K562 (cell line): Measurements from ENCODE around the gene ABCA10. TPM values are rescaled to one million over a fixed set of nuclear protein-coding genes. Genes with fewer than 3 reads are reported as not detected.
A peak's percentile ranks its signal among the peaks of the same experiment; 100 is the strongest.

Source experiments
- CREBBP ChIP-seq: IDR thresholded peaks from one replicate; pipeline ENCODE4 v1.6.1; 2012; ENCODE audit warnings: low read depth, mild to moderate bottlenecking, control low read depth, inconsistent platforms, low read length
- ELK3 ChIP-seq: fragments of 450-650 bp; formaldehyde crosslinking; IDR thresholded peaks from 2 replicates; pipeline ENCODE4 v1.4.0; 2020; ENCODE audit warnings: mild to moderate bottlenecking
- MITF ChIP-seq: IDR thresholded peaks from 2 replicates; pipeline ENCODE4 v1.6.1; 2014; ENCODE audit warnings: antibody characterized with exemption
- NFXL1 ChIP-seq: fragments of 450-650 bp; formaldehyde crosslinking; IDR thresholded peaks from 2 replicates; pipeline ENCODE4 v1.4.0; 2021; ENCODE audit warnings: mild to moderate bottlenecking
- NR2C1 ChIP-seq, 2 experiments: fragments of 450-650 bp; IDR thresholded peaks; 2 replicates each; pipeline ENCODE4 v1.6.1; 2017; ENCODE audit warnings: mild to moderate bottlenecking in 2 of 2, antibody characterized with exemption in 1 of 2, inconsistent platforms in 1 of 2, missing compliant biosample characterization in 1 of 2, missing genetic modification characterization in 1 of 2
- ZBED1 ChIP-seq: IDR thresholded peaks from 2 replicates; pipeline ENCODE4 v1.6.1; 2014
- ZEB2 ChIP-seq: fragments of 450-650 bp; IDR thresholded peaks from 2 replicates; pipeline ENCODE4 v1.6.1; 2016
- ZNF146 ChIP-seq: IDR thresholded peaks from one replicate; pipeline ENCODE4 v1.6.1; 2018; ENCODE audit warnings: missing compliant biosample characterization; ENCODE audit not compliant: unreplicated experiment
- ZNF197 ChIP-seq: fragments of 200-800 bp; sonication (Bioruptor generic); IDR thresholded peaks from 2 replicates; pipeline ENCODE4 v1.6.1; 2016; ENCODE audit warnings: low read depth, missing genetic modification characterization, missing compliant biosample characterization
- polyA plus RNA-seq, 8 experiments: library from polyadenylated mRNA; depleted of rRNA in 4 of 8; stranded (reverse) in 5 of 8; unstranded in 3 of 8; fragments of >200 nt; fragmentation: Nextera tagmentation in 2 of 8; fragmentation: Illumina TruSeq in 1 of 8; extraction: Ambion mirVana in 2 of 8; extraction: Trizol in 1 of 8; gene quantifications; 2 replicates each; pipeline versions ENCODE4 v1.2.1 to v1.2.3, GENCODE V29; 2011 to 2014; ENCODE audit warnings: inconsistent platforms in 1 of 8, missing spikeins in 1 of 8
- total RNA-seq, 7 experiments: library from RNA; depleted of rRNA in 6 of 7; stranded (reverse); fragments of >200 nt in 6 of 7; fragmentation: Illumina TruSeq in 2 of 7; extraction: Trizol in 2 of 7; gene quantifications; 2 replicates each; pipeline versions ENCODE4 v1.2.1 to v1.2.3, GENCODE V29; 2011 to 2021; ENCODE audit warnings: low replicate concordance in 1 of 7
- TF ChIP-seq, protein P1 (sequence below), 2 experiments: fragments of 450-650 bp in 1 of 2; sonication (generic) in 1 of 2; formaldehyde crosslinking in 1 of 2; IDR thresholded peaks; 2 replicates each; pipeline versions ENCODE4 v1.7.1 to v1.9.0; 2016 to 2022; ENCODE audit warnings: inconsistent platforms in 1 of 2, mild to moderate bottlenecking in 1 of 2, missing genetic modification reagents in 1 of 2
- TF ChIP-seq, protein P2 (sequence below), 3 experiments: IDR thresholded peaks in 2 of 3; conservative IDR thresholded peaks in 1 of 3; 2 replicates each; pipeline ENCODE4 v1.5.1; 2011 to 2012; ENCODE audit warnings: low read length in 3 of 3, mild to moderate bottlenecking in 3 of 3, control low read depth in 2 of 3, improper control_type of control experiment in 1 of 3, inconsistent platforms in 1 of 3, low read depth in 1 of 3, mixed read lengths in 1 of 3, moderate library complexity in 1 of 3; ENCODE audit not compliant: insufficient read depth in 2 of 3

Gene ABCA10
- total and polyA plus RNA-seq, 9 of the 15 experiments (the other 6 are each of a cell fraction or from before 2014, with no cell fraction given), result 0.04 to 0.45 (median 0.15) TPM; not detected in 1

DNA sequence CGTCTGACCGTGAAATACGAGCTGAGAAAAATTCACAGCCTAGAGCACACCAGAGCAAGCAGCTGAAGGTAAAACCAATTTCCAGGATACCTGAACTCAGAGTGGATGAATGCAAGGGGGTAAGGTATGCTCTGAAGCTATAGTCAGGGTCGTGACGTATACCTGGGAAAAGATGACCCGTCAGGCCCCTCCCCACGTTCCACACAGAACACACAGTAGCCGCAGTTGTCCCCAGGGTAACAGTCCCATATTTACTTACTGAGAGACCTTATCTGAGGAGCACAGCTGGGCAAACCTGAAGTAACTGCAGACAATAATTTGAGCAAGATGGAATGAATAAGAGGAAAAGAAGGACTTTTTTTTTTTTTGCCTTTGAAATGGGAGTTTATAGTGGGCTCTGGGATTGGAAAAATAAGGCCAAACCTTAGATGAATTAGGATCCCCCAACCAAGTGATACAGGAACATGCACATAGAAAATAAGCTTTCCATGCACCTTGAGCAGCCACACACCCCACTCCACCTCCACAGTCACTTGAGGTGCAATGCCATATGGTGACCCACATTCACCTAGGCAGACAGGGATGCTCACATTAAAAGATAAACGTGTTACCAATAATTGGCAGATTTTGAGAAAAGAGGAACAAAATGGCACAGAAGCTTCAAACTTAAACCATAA lies 124.9 kb downstream of the ABCA10 start (continued):
- TF ChIP-seq, protein P1, sequence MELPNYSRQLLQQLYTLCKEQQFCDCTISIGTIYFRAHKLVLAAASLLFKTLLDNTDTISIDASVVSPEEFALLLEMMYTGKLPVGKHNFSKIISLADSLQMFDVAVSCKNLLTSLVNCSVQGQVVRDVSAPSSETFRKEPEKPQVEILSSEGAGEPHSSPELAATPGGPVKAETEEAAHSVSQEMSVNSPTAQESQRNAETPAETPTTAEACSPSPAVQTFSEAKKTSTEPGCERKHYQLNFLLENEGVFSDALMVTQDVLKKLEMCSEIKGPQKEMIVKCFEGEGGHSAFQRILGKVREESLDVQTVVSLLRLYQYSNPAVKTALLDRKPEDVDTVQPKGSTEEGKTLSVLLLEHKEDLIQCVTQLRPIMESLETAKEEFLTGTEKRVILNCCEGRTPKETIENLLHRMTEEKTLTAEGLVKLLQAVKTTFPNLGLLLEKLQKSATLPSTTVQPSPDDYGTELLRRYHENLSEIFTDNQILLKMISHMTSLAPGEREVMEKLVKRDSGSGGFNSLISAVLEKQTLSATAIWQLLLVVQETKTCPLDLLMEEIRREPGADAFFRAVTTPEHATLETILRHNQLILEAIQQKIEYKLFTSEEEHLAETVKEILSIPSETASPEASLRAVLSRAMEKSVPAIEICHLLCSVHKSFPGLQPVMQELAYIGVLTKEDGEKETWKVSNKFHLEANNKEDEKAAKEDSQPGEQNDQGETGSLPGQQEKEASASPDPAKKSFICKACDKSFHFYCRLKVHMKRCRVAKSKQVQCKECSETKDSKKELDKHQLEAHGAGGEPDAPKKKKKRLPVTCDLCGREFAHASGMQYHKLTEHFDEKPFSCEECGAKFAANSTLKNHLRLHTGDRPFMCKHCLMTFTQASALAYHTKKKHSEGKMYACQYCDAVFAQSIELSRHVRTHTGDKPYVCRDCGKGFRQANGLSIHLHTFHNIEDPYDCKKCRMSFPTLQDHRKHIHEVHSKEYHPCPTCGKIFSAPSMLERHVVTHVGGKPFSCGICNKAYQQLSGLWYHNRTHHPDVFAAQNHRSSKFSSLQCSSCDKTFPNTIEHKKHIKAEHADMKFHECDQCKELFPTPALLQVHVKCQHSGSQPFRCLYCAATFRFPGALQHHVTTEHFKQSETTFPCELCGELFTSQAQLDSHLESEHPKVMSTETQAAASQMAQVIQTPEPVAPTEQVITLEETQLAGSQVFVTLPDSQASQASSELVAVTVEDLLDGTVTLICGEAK (IDR thresholded peaks at IDR 0.05), result peak; percentile 9; the same call in 1 of the 2 replicates
- TF ChIP-seq, protein P1 (CRISPR knock-in tag; IDR thresholded peaks at IDR 0.05), result no peak
- TF ChIP-seq ZNF197 (CRISPR knock-in tag) (no peak), NR2C1 (IDR thresholded peaks at IDR 0.05) (no peak), NR2C1 (tag; IDR thresholded peaks at IDR 0.05) (0 out of 2 replicates have a peak, but pooled peaks have one; percentile 32), NFXL1 (CRISPR knock-in tag) (no peak), ZEB2 (peak; percentile 72), ELK3 (CRISPR knock-in tag) (no peak), ZNF146 (CRISPR knock-in tag) (no peak), ZBED1 (no peak), CREBBP (no peak), MITF (no peak)
- TF ChIP-seq, protein P2, sequence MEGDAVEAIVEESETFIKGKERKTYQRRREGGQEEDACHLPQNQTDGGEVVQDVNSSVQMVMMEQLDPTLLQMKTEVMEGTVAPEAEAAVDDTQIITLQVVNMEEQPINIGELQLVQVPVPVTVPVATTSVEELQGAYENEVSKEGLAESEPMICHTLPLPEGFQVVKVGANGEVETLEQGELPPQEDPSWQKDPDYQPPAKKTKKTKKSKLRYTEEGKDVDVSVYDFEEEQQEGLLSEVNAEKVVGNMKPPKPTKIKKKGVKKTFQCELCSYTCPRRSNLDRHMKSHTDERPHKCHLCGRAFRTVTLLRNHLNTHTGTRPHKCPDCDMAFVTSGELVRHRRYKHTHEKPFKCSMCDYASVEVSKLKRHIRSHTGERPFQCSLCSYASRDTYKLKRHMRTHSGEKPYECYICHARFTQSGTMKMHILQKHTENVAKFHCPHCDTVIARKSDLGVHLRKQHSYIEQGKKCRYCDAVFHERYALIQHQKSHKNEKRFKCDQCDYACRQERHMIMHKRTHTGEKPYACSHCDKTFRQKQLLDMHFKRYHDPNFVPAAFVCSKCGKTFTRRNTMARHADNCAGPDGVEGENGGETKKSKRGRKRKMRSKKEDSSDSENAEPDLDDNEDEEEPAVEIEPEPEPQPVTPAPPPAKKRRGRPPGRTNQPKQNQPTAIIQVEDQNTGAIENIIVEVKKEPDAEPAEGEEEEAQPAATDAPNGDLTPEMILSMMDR (IDR thresholded peaks at IDR 0.05 in 2 of 3, conservative IDR thresholded peaks at IDR 0.05 in 1 of 3; ENCODE audit: insufficient read depth in 2 of 3, low read depth in 1 of 3, low read length in 3 of 3), result no peak
